CD4-positive, alpha-beta T cell treated with Interleukin-1 beta for 1 hour (primary cell): ENCODE measurements around the gene TXNRD2.

Source experiments
- DNase-seq, 2 donors: peaks; one replicate each; pipeline ENCODE4 v3.0.0-alpha.2; 2020 to 2022

Gene TXNRD2

DNA sequence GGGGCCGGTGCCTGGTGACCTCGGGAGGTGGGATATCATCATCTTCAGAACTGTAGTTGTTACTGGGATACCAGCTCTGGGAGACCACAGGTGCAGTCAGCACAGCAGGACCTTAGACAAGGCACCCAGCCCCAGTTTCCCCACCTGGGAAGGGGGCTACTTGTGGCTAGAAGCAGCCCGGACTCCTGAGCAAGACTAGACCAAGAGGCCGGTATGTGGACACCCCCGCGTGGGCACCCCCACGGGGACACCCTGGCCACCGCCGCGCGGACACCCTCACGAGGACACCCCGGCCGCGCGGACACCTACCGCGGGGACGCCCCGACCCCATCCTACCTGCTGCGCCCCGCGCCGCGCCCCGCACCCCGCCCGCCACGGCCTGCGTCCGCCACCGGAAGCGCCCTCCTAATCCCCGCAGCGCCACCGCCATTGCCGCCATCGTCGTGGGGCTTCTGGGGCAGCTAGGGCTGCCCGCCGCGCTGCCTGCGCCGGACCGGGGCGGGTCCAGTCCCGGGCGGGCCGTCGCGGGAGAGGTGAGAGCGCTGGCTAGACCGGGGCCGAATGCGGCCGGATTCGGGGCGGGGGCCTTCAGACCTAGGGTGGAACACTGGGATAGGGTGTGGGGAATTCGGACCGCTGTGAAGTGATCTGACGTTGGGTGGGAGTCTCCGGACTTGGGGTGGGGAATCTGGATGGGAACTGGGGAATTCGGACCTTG is at the start of gene TXNRD2, which contains the start of gene COMT:
Gene TXNRD2 (minus strand): TSS at position 454 of the 718 bp plus-strand sequence. CDS start 15 bp downstream, at position 439.
Gene COMT (plus strand): TSS at position 408 of the 718 bp plus-strand sequence. CDS start 20,755 bp downstream, outside the sequence.
- DNase-seq = peak; percentile 71 to 74

- DNase-seq = no peak
These were observed 49.7 kb upstream of the TXNRD2 start for GRCh38 chr22:19991395-19991644.

DNA sequence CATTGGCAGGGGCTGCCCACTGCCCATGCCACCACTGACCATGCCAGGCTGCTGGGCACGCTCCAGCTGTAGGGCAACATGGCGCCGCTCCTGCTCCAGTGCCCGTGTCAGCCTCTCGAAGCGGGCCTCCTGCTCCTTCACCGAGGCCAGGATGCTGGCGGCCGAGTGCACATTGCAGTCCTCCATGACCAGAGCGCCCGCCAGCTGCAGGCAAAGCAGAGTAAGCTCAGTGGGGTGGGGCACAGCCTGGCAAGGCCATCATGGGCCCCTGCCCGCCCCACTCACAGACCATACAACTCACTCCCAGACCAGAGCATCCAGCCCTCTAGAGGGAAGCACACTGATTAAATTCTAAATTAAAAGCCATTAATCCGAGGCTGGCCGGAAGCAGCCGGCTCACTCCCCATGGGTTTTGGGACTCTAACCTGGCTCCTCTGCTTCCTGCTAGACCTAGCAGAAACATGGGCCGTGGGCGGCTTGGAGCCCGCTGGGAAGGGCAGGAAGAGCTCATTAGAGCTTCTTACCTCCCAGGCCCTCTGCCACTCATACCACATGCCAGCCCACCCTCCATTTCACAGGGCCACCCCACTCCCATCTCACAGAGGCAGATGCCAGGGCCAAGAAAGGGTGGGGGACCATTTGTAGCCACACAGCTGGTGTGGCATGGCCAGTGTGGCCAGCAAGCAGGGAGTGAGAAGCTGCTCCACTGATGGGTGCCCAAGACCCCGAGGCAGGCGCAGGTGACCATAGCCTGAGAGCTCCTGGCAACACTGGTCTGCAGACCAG is 49.2 kb upstream of the TXNRD2 start:
- no peak for DNase-seq

DNA sequence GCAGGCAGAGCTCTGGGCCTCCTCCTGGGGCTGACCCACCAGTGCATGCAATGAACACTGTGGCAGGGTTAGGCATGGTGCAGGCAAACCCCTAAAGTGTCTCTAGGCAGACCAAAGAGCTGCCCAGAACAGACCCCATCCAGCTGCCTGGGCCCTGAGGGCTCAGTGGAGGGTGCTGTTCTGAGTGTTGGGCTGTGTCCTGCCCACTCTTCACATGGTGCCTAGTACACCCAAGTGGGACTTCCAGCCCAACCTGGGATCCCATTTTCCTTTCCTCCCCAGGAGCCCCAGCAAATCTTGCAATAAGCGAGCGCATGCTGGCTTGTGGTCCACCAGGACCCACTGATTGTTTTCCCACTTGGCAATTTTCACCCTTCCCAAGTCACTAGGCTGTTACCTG is 48.6 kb upstream of the TXNRD2 start:
- DNase-seq = no peak

- no peak for DNase-seq
These were observed 48.1 kb upstream of the TXNRD2 start for GRCh38 chr22:19989725-19990067.

GRCh38 chr22:19988965-19989724 is 47.5 kb upstream of the TXNRD2 start:
- no peak for DNase-seq

DNA sequence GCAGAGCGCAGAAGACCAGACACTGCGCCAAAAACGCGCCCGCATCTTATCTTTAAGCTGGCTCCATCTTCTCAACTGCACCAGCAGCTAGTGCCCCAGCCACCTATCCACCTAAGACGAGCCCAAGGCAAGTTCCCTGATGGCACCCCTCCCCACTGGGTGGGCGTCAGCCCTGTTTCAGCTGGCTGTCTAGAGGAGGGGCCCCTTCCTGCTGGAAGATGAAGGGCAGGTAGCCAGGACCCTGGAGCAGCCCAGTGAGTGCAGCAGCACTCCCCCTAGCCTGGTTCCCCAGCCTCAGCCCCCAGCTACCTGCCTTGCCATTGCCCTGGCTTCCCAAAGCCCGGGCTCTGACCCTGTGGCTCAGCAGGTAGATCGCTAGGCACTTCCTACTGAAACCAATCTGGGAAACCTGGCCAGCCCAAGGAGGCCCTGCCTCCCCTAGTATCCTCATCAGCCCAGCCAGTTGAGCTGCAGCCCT is 46.8 kb upstream of the TXNRD2 start:
- DNase-seq = no peak

GRCh38 chr22:19987394-19988306 is 46.0 kb upstream of the TXNRD2 start:
- DNase-seq = no peak

GRCh38 chr22:19986410-19987341 is 45.1 kb upstream of the TXNRD2 start:
- DNase-seq = peak; percentile 64 to 68

GRCh38 chr22:19986011-19986409 is 44.4 kb upstream of the TXNRD2 start:
- no peak for DNase-seq

GRCh38 chr22:19984851-19985811 is 43.5 kb upstream of the TXNRD2 start:
- DNase-seq = no peak

DNA sequence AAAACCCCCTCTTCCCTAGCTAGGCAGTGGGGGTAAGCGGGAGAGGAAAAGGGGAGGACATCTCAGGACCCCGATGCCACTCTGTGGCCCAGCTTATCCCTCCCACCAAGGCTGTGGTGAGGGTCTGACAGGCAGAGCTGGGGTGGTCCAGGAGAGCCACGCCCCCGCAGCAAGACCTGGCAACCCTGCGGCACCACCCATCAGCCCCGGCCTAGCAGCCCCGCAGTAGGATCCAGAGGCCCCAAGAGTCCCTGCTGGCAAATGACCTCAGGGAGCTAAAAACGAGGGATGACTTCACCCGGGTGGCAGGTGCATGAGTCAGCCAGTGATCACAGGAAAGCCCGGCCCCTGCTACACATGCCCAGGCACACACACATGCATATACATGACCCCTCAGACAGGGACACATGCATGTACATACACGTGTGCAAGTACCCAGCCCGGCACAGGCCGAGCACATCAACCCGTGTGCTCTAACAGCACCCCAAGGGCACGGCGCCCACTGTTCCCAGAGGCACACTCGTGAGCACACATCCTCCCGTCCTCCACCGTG is 42.7 kb upstream of the TXNRD2 start:
- DNase-seq = no peak

DNA sequence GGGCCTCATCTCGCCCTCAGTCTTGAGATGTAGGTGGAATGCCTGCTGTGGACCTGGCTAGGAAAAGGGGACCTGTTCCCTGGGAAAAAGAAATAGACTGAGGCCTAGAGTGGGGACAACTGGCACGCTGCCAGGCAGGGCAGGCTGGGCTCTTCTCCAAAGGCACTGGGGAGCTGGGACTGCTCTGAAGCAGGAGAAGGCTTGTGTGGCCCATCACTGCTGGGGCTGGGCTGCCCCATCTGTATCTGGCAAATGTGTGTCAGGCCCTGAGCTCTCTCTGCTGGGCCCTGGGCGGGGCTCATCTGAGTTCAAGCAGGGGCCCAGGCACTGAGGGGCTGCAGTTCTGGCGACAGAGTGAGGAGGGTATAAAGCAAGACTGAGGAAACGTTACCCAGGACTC is 42.1 kb upstream of the TXNRD2 start:
- no peak for DNase-seq

DNA sequence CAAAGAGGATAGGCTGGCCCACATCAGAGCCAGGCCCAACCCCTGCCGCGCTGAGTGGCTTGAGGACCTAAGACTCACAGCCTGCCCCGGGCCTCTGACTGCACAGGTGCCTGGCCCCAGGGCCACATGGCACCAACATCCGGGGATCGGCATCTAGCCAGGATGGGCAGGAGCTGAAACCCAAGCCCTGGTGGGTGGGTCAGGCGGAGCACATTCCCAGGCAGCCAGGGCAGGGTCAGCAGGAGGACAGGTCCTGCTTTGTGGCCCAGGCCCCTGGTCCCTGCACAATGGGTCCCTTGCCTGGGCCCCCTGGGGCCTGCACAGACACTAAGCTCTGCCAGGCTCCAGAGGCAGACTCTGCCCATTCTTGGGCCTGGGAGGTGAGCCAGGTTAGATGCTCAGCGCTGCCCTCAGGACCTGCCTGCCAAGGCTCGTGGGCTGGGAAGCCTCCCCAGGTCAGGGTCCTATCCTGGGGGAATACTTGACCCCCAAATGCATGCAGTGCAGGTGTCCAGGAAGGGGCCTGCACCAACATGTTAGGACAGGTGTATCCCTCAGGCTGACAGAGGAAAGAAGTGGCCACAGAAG is 41.5 kb upstream of the TXNRD2 start:
- DNase-seq = no peak

DNA sequence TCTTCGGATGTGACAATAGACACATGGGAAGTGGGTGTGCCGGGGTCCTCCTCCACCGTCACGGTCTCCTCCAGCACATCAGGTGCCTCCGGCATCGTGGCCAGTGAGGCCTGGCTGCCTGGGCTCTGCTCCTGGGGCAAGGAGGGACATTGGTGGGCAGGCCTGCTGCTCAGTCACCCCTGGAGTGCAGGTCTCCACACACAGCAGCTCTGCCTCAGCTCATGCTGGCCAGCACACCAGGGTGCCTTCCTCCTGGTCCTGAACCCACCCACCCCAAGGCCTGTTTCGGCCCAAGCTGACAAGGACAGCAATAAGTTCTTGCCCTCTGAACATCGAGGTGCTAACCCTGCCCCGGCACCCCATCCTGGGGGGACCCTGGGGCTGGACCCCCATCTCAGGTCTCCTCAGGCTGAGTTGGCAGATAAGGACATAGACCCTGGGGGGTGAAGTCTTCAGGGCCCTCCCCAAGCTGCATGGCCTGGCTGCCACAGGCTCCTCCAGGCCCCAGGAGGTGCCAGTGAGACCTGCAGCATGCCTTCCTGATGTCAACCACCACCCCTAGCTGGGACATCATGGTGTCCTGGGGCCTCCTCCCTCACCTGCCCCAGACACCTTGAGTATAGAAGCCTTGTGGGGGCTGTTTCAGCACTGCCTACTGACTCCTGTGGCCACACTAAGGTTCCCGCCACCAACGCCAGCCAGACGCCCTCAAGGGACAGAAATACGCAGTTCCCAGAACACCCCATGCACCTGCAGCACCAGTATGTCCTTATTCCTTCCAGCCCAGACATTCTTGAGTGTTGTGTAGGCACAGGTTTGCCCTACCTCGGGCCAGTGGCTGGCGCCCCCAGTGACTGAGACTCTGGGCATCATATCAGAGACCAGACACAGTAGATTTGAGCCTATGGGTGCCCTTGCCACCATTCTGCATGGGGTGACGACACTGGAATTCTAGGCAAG is 40.6 kb upstream of the TXNRD2 start:
- DNase-seq = no peak

DNA sequence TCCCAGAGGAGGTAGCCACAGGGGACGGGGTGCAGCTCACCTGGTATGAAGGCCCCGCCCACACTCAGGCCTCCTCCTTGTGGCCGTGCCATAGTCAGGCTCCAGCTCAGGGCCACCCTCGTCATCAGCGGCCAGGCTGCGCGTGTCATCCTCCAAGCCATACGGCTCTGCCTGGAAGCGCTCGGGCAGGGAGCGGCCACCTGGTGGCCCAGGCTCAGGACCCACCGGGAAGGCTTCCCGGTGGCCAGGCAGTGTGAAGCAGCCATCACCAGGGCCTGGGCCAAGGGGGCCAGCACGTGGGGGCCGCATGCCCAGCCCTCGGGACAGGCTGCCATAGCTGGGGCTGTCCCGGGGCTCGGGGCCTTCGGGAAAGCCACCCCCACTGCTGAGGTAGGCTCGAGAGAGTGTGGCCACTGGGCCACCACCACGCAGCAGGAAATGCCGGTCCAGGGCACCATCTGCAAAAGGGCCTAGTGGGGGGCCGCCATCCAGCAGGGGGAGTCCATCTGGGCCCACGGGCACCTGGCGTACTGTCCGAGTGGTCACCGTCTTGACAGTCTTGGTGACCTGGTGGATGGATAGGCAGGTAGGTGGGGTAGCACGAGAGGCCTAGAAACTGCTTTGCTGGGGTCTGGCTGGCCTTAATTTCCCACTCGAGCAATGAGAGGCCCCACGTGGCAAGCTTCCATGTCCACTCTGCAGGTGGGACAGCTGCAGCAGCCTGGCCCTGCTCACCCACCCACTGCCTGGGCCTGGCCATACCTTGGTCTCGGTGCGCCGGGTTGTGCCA is 39.7 kb upstream of the TXNRD2 start:
- DNase-seq = no peak

DNA sequence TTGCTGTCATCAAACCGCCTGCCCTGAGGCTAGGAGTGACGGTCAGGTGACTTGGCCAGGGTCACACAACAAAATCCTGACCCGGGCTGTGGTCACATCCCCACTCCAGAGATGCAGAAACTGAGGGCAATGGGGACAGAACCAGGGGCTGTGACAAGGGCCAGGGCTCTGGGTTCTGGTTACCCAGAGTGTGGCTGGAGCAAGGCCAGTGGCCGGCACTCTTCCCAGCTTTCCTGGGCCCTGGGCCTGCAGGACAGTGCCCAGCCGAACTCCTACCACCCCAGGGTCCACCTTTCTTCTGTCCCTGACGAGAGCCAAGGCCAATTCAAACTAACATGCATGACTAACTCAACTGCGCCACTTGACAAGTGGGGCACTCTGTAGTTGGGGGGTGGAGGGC is 39.1 kb upstream of the TXNRD2 start:
- DNase-seq = no peak
